MM.1S (cell line): ENCODE results near the gene C5orf15.

Experiments
- EZH2 ChIP-seq: fragments of 300-600 bp; sonication (generic); optimal IDR thresholded peaks from 2 replicates; pipeline ENCODE3; 2017; ENCODE audit warnings: low read depth, mild to moderate bottlenecking, antibody characterized with exemption, low read length, mixed read lengths
- EZH2phosphoT487 ChIP-seq: fragments of 300-600 bp; sonication (generic); IDR thresholded peaks from 2 replicates; pipeline ENCODE4 v1.6.1; 2018; ENCODE audit warnings: antibody characterized with exemption, low read length
- TF ChIP-seq, protein P1 (sequence below): fragments of 300-600 bp; sonication (generic); IDR thresholded peaks from 2 replicates; pipeline ENCODE4 v1.5.1; 2016; ENCODE audit warnings: antibody characterized with exemption, low read length, mixed read lengths

DNA sequence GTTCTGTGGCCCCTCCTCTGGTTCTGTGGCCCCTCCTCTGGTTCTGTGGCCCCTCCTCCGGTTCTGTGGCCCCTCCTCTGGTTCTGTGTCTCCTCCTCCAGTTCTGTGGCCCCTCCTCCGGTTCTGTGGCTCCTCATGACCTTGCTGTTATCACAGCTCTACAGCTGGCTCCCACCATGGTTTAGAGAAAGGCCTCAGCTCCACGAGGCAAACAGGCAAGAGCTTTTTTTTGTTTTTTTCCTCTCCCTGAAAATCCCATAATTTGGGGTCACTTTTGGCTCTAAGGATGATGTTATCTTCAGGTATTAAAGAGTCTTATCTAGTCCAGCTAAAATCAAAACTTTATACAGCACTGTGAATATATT, 31.8 kb downstream of the C5orf15 start:
- TF ChIP-seq, protein P1, sequence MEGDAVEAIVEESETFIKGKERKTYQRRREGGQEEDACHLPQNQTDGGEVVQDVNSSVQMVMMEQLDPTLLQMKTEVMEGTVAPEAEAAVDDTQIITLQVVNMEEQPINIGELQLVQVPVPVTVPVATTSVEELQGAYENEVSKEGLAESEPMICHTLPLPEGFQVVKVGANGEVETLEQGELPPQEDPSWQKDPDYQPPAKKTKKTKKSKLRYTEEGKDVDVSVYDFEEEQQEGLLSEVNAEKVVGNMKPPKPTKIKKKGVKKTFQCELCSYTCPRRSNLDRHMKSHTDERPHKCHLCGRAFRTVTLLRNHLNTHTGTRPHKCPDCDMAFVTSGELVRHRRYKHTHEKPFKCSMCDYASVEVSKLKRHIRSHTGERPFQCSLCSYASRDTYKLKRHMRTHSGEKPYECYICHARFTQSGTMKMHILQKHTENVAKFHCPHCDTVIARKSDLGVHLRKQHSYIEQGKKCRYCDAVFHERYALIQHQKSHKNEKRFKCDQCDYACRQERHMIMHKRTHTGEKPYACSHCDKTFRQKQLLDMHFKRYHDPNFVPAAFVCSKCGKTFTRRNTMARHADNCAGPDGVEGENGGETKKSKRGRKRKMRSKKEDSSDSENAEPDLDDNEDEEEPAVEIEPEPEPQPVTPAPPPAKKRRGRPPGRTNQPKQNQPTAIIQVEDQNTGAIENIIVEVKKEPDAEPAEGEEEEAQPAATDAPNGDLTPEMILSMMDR = no peak
- TF ChIP-seq EZH2 (no peak), EZH2phosphoT487 (no peak)
